GM13976 (cell line): ENCODE measurements around the gene GALNT13.

Experiments
- DNase-seq: peaks from one replicate; pipeline ENCODE4 v3.0.0; 2012; ENCODE audit warnings: low spot score
- in situ Hi-C: fragments of 300-500 bp; cut with MboI; formaldehyde crosslinking; loops from one replicate; pipeline ENCODE4 v1.12.0; 2022; ENCODE audit warnings: low sequenced_read_pairs, mixed read lengths, inconsistent platforms; ENCODE audit not compliant: unreplicated experiment
- TF ChIP-seq, protein P1 (sequence below): IDR thresholded peaks from 2 replicates; pipeline ENCODE4 v1.5.1; 2012; ENCODE audit warnings: borderline replicate concordance, mild to moderate bottlenecking; ENCODE audit not compliant: insufficient read depth; ENCODE audit errors: extremely low read depth, missing control alignments, control extremely low read depth

GALNT13 gene

GRCh38 chr2:154231021-154231420 lies 359.3 kb downstream of the GALNT13 start:
- in situ Hi-C loops: no loop called here
- no peak for DNase-seq
- TF ChIP-seq, protein P1, sequence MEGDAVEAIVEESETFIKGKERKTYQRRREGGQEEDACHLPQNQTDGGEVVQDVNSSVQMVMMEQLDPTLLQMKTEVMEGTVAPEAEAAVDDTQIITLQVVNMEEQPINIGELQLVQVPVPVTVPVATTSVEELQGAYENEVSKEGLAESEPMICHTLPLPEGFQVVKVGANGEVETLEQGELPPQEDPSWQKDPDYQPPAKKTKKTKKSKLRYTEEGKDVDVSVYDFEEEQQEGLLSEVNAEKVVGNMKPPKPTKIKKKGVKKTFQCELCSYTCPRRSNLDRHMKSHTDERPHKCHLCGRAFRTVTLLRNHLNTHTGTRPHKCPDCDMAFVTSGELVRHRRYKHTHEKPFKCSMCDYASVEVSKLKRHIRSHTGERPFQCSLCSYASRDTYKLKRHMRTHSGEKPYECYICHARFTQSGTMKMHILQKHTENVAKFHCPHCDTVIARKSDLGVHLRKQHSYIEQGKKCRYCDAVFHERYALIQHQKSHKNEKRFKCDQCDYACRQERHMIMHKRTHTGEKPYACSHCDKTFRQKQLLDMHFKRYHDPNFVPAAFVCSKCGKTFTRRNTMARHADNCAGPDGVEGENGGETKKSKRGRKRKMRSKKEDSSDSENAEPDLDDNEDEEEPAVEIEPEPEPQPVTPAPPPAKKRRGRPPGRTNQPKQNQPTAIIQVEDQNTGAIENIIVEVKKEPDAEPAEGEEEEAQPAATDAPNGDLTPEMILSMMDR: no peak

GRCh38 chr2:154233231-154233630 lies 361.5 kb downstream of the GALNT13 start:
- TF ChIP-seq, protein P1: no peak
- in situ Hi-C loops: no loop called here
- no peak for DNase-seq

- TF ChIP-seq, protein P1: no peak
- DNase-seq: no peak
- in situ Hi-C loops: no loop called here
These were observed 366.5 kb downstream of the GALNT13 start for GRCh38 chr2:154238252-154238651.

DNA sequence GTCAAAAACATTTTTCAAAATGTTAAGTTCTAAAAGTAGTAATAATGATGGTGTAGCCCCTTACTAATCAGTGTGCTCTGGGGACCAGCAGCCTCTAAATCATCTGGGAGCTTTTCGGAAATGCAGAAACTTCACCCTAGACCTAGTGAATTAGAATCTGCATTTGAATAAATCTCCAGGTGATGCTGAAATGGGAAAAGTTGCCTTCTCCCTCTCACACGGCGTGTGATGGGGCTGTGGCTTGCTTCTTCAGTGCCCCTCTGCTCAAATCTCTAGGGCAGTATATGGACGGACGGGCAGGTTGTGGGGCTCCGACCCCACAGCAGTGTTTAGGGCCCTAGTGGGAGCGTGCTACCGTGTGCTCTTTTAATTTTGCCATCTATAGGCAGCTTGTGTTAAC lies 368.6 kb downstream of the GALNT13 start:
- TF ChIP-seq, protein P1: no peak
- in situ Hi-C loops: no loop called here
- DNase-seq: no peak

DNA sequence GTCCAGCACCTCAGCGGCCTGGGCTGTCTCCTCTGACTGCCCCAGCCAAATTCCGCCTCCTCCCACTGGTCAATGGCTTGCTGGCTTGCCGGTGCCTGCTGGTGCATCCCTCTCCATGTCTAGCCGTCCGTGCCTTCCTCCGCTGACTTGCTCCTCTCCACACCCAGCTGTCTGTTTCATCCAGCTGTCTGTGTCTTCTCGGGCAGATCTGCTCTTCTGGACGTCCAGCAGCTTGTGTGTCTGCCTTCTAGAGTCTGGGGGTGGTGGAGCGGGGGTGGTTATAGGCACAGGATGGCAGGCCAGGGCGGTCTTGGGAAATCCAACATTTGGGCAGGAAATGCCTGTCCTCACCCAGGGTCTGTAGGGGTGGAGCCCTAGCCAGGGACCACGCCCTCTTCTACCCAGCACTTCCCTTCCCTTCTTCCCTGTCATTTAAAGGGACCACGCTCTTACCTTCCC lies 369.2 kb downstream of the GALNT13 start:
- in situ Hi-C loops: no loop called here
- TF ChIP-seq, protein P1: no peak
- DNase-seq: no peak

- in situ Hi-C loops: no loop called here
- TF ChIP-seq, protein P1: no peak
- DNase-seq: no peak
These were observed 371.0 kb downstream of the GALNT13 start for GRCh38 chr2:154242687-154243086.

- TF ChIP-seq, protein P1: no peak
- no peak for DNase-seq
- in situ Hi-C loops: no loop called here
These were observed 372.0 kb downstream of the GALNT13 start for GRCh38 chr2:154243685-154244084.
